ENCODE results near the gene TMOD4. TPM values are rescaled to one million over a fixed set of nuclear protein-coding genes. Genes with fewer than 3 reads are reported as not detected.
"Not testable (repeated sequence)": the region's sequence is repeated elsewhere in the genome, so short reads cannot be mapped to it uniquely, and the experiment has no call there.

TMOD4 gene
- total RNA-seq, 1 experiment from 2014 or later, result 0.79 TPM

DNA sequence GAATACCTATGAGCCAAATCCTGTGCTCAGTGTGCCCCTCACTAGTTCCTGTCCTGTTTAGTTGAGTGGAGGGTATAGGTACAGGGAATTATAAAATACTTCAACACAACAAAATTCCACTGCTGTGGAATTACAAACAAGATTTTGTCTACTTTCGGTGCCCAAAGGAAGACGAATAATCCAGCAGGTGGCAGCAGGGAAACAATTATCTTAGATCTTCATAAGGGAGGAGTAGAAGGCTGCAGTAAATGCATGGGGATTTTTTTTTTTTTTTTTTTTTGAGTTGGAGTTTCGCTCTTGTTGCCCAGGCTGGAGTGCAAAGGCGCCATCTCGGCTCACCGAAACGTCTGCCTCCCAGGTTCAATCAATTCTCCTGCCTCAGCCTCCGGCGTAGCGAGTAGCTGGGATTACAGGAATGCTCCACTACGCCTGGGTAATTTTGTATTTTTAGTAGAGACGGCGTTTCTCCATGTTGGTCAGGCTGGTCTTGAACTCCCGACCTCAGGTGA, 20.6 kb upstream of the TMOD4 start:
- ATAC-seq (peak; percentile 23), DNase-seq (ENCODE audit: low spot score) (peak; percentile 35)
- TF ChIP-seq, protein P1, sequence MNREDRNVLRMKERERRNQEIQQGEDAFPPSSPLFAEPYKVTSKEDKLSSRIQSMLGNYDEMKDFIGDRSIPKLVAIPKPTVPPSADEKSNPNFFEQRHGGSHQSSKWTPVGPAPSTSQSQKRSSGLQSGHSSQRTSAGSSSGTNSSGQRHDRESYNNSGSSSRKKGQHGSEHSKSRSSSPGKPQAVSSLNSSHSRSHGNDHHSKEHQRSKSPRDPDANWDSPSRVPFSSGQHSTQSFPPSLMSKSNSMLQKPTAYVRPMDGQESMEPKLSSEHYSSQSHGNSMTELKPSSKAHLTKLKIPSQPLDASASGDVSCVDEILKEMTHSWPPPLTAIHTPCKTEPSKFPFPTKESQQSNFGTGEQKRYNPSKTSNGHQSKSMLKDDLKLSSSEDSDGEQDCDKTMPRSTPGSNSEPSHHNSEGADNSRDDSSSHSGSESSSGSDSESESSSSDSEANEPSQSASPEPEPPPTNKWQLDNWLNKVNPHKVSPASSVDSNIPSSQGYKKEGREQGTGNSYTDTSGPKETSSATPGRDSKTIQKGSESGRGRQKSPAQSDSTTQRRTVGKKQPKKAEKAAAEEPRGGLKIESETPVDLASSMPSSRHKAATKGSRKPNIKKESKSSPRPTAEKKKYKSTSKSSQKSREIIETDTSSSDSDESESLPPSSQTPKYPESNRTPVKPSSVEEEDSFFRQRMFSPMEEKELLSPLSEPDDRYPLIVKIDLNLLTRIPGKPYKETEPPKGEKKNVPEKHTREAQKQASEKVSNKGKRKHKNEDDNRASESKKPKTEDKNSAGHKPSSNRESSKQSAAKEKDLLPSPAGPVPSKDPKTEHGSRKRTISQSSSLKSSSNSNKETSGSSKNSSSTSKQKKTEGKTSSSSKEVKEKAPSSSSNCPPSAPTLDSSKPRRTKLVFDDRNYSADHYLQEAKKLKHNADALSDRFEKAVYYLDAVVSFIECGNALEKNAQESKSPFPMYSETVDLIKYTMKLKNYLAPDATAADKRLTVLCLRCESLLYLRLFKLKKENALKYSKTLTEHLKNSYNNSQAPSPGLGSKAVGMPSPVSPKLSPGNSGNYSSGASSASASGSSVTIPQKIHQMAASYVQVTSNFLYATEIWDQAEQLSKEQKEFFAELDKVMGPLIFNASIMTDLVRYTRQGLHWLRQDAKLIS (CRISPR knock-in tag; IDR thresholded peaks at IDR 0.05; ENCODE audit: borderline replicate concordance), result no peak
- TF ChIP-seq, protein P2, sequence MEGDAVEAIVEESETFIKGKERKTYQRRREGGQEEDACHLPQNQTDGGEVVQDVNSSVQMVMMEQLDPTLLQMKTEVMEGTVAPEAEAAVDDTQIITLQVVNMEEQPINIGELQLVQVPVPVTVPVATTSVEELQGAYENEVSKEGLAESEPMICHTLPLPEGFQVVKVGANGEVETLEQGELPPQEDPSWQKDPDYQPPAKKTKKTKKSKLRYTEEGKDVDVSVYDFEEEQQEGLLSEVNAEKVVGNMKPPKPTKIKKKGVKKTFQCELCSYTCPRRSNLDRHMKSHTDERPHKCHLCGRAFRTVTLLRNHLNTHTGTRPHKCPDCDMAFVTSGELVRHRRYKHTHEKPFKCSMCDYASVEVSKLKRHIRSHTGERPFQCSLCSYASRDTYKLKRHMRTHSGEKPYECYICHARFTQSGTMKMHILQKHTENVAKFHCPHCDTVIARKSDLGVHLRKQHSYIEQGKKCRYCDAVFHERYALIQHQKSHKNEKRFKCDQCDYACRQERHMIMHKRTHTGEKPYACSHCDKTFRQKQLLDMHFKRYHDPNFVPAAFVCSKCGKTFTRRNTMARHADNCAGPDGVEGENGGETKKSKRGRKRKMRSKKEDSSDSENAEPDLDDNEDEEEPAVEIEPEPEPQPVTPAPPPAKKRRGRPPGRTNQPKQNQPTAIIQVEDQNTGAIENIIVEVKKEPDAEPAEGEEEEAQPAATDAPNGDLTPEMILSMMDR (IDR thresholded peaks at IDR 0.05), result 0 out of 2 replicates have a peak, but pooled peaks have one; percentile 17
- no peak for TF ChIP-seq ELF4 (CRISPR knock-in tag; IDR thresholded peaks at IDR 0.05; ENCODE audit: low read depth)
- ChIA-PET CTCF (interaction anchor here (0.7 to 2.0 kb wide), 4 partner anchors 53 to 58 kb away, joined by 3 to 7 read pairs (median 4); partner anchors contain the start of gene PSMD4), POLR2A (no interaction called here)
- Mint-ChIP-seq H3K27ac (peak overlapping the region; percentile 95), H3K4me3 (no peak overlapping the region), H3K27me3 (ENCODE audit: low read depth) (no peaks in the 10 kb centered on the region; the same call in 1 of the 2 replicates), H3K9me3 (no peaks in the 10 kb centered on the region), H3K4me1 (peaks cover 25% of the 10 kb centered on the region), H3K36me3 (peaks cover 4% of the 10 kb centered on the region; the same call in 1 of the 2 replicates)

DNA sequence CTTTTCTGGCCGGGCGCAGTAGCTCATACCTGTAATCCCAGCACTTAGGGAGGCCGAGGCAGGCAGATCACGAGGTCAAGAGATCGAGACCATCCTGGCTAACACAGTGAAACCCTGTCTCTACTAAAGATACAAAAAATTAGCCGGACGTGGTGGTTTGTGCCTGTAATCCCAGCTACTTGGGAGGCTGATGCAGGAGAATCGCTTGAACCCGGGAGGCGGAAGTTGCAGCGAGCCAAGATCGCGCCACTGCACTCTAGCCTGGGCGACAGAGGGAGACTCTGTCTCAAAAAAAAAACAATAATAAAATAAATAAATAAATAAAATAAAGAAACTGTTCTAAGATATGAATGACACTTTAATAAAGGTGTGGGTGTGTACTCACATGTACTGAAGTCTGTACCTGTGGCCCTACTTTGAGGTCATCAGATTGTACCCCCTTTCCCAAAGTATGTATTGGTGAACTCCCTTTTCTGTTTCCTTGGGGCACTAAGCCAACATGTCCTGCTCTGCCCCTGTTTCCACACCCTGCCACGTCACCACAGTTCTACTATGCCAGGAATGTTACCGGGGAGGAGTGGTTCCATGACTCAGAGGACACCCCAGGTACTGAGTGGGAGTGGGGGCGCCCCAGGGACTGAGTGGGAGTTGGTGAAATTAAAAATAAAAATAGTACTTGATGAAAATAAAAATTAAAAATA, 19.3 kb upstream of the TMOD4 start:
- ATAC-seq; DNase-seq (ENCODE audit: low spot score); H3K27me3 Mint-ChIP-seq (ENCODE audit: low read depth); H3K9me3 Mint-ChIP-seq; POLR2A ChIA-PET; H3K27ac Mint-ChIP-seq; H3K36me3 Mint-ChIP-seq; H3K4me3 Mint-ChIP-seq: not testable (repeated sequence)
- CTCF ChIA-PET, result interaction anchor here (0.7 kb wide), 1 partner anchor 56 kb away, joined by 5 read pairs; no protein-coding TSS in a partner anchor
- peaks cover 18% of the 10 kb centered on the region for H3K4me1 Mint-ChIP-seq

DNA sequence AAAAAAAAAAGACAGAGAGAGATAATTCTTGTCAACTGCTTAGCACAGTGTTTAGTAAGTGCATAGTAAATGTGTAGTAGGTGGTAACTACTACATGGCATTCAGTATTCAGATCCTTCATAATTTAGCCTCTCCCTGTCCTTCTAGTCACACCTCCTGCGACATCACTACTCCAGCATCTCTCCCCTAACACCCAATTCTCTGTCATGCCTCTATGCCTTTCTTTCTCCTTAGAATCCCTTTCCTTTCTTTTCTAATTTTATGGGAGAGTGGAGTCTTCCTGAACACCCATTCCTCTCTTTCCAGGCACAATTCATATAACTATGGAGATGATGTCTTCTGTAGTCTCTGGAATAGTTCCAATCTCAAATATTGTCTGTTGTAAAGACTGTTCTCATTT, 18.1 kb upstream of the TMOD4 start:
- TF ChIP-seq ZNF232 (CRISPR knock-in tag; IDR thresholded peaks at IDR 0.05), result no peak
- no peak for TF ChIP-seq CREM (CRISPR knock-in tag; IDR thresholded peaks at IDR 0.05)
- TF ChIP-seq, protein P3, sequence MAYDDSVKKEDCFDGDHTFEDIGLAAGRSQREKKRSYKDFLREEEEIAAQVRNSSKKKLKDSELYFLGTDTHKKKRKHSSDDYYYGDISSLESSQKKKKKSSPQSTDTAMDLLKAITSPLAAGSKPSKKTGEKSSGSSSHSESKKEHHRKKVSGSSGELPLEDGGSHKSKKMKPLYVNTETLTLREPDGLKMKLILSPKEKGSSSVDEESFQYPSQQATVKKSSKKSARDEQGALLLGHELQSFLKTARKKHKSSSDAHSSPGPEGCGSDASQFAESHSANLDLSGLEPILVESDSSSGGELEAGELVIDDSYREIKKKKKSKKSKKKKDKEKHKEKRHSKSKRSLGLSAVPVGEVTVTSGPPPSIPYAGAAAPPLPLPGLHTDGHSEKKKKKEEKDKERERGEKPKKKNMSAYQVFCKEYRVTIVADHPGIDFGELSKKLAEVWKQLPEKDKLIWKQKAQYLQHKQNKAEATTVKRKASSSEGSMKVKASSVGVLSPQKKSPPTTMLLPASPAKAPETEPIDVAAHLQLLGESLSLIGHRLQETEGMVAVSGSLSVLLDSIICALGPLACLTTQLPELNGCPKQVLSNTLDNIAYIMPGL (CRISPR knock-in tag; IDR thresholded peaks at IDR 0.05), result no peak
- TF ChIP-seq, protein P1 (CRISPR knock-in tag; IDR thresholded peaks at IDR 0.05; ENCODE audit: borderline replicate concordance), result no peak
- TF ChIP-seq, protein P4, sequence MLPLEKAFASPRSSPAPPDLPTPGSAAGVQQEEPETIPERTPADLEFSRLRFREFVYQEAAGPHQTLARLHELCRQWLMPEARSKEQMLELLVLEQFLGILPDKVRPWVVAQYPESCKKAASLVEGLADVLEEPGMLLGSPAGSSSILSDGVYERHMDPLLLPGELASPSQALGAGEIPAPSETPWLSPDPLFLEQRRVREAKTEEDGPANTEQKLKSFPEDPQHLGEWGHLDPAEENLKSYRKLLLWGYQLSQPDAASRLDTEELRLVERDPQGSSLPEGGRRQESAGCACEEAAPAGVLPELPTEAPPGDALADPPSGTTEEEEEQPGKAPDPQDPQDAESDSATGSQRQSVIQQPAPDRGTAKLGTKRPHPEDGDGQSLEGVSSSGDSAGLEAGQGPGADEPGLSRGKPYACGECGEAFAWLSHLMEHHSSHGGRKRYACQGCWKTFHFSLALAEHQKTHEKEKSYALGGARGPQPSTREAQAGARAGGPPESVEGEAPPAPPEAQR (CRISPR knock-in tag; IDR thresholded peaks at IDR 0.05), result no peak
- no peak for TF ChIP-seq SOX15 (CRISPR knock-in tag; IDR thresholded peaks at IDR 0.05)
- TF ChIP-seq, protein P5, sequence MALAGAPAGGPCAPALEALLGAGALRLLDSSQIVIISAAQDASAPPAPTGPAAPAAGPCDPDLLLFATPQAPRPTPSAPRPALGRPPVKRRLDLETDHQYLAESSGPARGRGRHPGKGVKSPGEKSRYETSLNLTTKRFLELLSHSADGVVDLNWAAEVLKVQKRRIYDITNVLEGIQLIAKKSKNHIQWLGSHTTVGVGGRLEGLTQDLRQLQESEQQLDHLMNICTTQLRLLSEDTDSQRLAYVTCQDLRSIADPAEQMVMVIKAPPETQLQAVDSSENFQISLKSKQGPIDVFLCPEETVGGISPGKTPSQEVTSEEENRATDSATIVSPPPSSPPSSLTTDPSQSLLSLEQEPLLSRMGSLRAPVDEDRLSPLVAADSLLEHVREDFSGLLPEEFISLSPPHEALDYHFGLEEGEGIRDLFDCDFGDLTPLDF (CRISPR knock-in tag; IDR thresholded peaks at IDR 0.05), result no peak
- TF ChIP-seq, protein P6, sequence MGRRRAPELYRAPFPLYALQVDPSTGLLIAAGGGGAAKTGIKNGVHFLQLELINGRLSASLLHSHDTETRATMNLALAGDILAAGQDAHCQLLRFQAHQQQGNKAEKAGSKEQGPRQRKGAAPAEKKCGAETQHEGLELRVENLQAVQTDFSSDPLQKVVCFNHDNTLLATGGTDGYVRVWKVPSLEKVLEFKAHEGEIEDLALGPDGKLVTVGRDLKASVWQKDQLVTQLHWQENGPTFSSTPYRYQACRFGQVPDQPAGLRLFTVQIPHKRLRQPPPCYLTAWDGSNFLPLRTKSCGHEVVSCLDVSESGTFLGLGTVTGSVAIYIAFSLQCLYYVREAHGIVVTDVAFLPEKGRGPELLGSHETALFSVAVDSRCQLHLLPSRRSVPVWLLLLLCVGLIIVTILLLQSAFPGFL (CRISPR knock-in tag; IDR thresholded peaks at IDR 0.05; ENCODE audit: borderline replicate concordance), result no peak
- no peak for TF ChIP-seq MYBL2 (CRISPR knock-in tag; IDR thresholded peaks at IDR 0.05)
- no peak for TF ChIP-seq ZNF121 (CRISPR knock-in tag; IDR thresholded peaks at IDR 0.05)
- H3K4me3 Mint-ChIP-seq, result no peak overlapping the region

More for the DNA sequence above, 18.1 kb upstream of the TMOD4 start:
- CTCF ChIA-PET, result interaction anchor here (0.7 to 1.1 kb wide), 2 partner anchors 29 to 58 kb away, joined by 3 read pairs; no protein-coding TSS in a partner anchor
- Mint-ChIP-seq H3K27ac (peak overlapping the region; percentile 19; the same call in 1 of the 2 replicates), H3K36me3 (peaks cover under 1% of the 10 kb centered on the region; the same call in 1 of the 2 replicates), H3K27me3 (ENCODE audit: low read depth) (no peaks in the 10 kb centered on the region; the same call in 1 of the 2 replicates), H3K9me3 (no peaks in the 10 kb centered on the region), H3K4me1 (peaks cover 13% of the 10 kb centered on the region)
- POLR2A ChIA-PET, result no interaction called here
- DNase-seq (ENCODE audit: low spot score), result no peak
- no peak for ATAC-seq
